Endothelial cell of umbilical vein (primary cell): ENCODE results near the gene HDAC9. TPM values are rescaled to one million over a fixed set of nuclear protein-coding genes. Genes with fewer than 3 reads are reported as not detected.

Experiments used
- BruUV-seq: library from RNA; stranded (reverse); fragments of 400-500 nt; replicated peaks from 2 replicates; lab custom pipeline; 2021; lab: Mats Ljungman, UMichigan
- CTCF ChIA-PET: fragments of 300-600, 350-600 bp; sonication (Branson Sonifier 250); formaldehyde crosslinking; loops from one replicate; lab custom pipeline; 2021; ENCODE audit warnings: antibody characterized with exemption, inconsistent platforms; lab: Charles Lee
- POLR2A ChIA-PET: fragments of 300-600, 350-600 bp; sonication (Branson Sonifier 250); formaldehyde crosslinking; loops from one replicate; lab custom pipeline; 2021; ENCODE audit warnings: antibody characterized with exemption, inconsistent platforms; lab: Charles Lee
- DNase-seq: peaks from one replicate; pipeline ENCODE4 v3.0.0-alpha.2; 2011; ENCODE audit warnings: low read depth, low spot score
- FAIRE-seq: peaks from 2 replicates; lab custom pipeline; 2011; peaks lifted over from hg19 to GRCh38; lab: Jason Lieb, UNC
- H2AFZ ChIP-seq: 2 replicates; pipeline ENCODE4 v1.6.0; 2012; ENCODE audit warnings: low read depth, low read length, control low read depth, inconsistent platforms
- H3K27ac ChIP-seq: 2 replicates; pipeline ENCODE4 v1.5.1; 2011; ENCODE audit warnings: low read depth, mild to moderate bottlenecking, control low read depth, low read length, moderate library complexity; ENCODE audit not compliant: insufficient read depth
- H3K27me3 ChIP-seq, 2 experiments: 2 replicates each; pipeline versions ENCODE4 v1.6.0 to v1.6.1; 2011; ENCODE audit warnings: low read length in 2 of 2, mixed read lengths in 1 of 2; ENCODE audit not compliant: control insufficient read depth in 2 of 2, insufficient read depth in 2 of 2
- H3K36me3 ChIP-seq, 2 experiments: 2 replicates in 1 of 2; 3 replicates in 1 of 2; pipeline ENCODE4 v1.5.1; 2011; ENCODE audit warnings: low read length in 2 of 2, mild to moderate bottlenecking in 1 of 2, moderate library complexity in 1 of 2; ENCODE audit not compliant: control insufficient read depth in 2 of 2, insufficient read depth in 2 of 2; ENCODE audit errors: extremely low read depth in 1 of 2
- H3K4me1 ChIP-seq: 3 replicates; pipeline ENCODE4 v1.5.1; 2011; ENCODE audit warnings: mild to moderate bottlenecking, low read length; ENCODE audit not compliant: control insufficient read depth, insufficient read depth; ENCODE audit errors: extremely low read depth
- H3K4me2 ChIP-seq: 2 replicates; pipeline ENCODE4 v1.6.1; 2011; ENCODE audit warnings: low read length, control low read depth, mixed read lengths; ENCODE audit not compliant: insufficient read depth
- H3K4me3 ChIP-seq, 3 experiments: fragments of 200-600 bp in 1 of 3; sonication (generic), shearing (Covaris generic) in 1 of 3; replicated peaks in 1 of 3; 2 replicates each; pipeline ENCODE4 v1.5.1; 2011 to 2016; ENCODE audit warnings: control low read depth in 3 of 3, low read length in 3 of 3, mild to moderate bottlenecking in 2 of 3, inconsistent platforms in 1 of 3, low read depth in 1 of 3, moderate library complexity in 1 of 3; ENCODE audit not compliant: insufficient read depth in 1 of 3
- H3K79me2 ChIP-seq: 2 replicates; pipeline ENCODE4 v1.6.0; 2012; ENCODE audit warnings: low read length, inconsistent platforms; ENCODE audit not compliant: control insufficient read depth, insufficient read depth
- H3K9ac ChIP-seq: replicated peaks from 2 replicates; pipeline ENCODE3; 2011; ENCODE audit warnings: low read length, control low read depth; ENCODE audit not compliant: insufficient read depth; ENCODE audit errors: extremely low read depth
- H3K9me1 ChIP-seq: replicated peaks from 3 replicates; pipeline ENCODE4 v1.6.0; 2011; ENCODE audit warnings: mild to moderate bottlenecking, low read length; ENCODE audit not compliant: control insufficient read depth, insufficient read depth; ENCODE audit errors: extremely low read depth
- H3K9me3 ChIP-seq: replicated peaks from 2 replicates; pipeline ENCODE4 v1.5.1; 2012; ENCODE audit warnings: low read length, inconsistent platforms; ENCODE audit not compliant: control insufficient read depth, insufficient read depth
- H4K20me1 ChIP-seq: replicated peaks from 2 replicates; pipeline ENCODE3; 2011; ENCODE audit warnings: mild to moderate bottlenecking, low read length; ENCODE audit not compliant: control insufficient read depth, insufficient read depth; ENCODE audit errors: extremely low read depth
- CTCF ChIP-seq, 2 donors: IDR thresholded peaks; 1 replicate in 1 of 2; 2 replicates in 1 of 2; pipeline ENCODE4 v1.5.1; 2011; ENCODE audit warnings: low read length in 2 of 2, mild to moderate bottlenecking in 2 of 2, moderate library complexity in 2 of 2, control low read depth in 1 of 2, inconsistent platforms in 1 of 2, low read depth in 1 of 2; ENCODE audit not compliant: insufficient read depth in 1 of 2; ENCODE audit errors: extremely low read depth in 1 of 2
- EZH2 ChIP-seq: IDR thresholded peaks from 2 replicates; pipeline ENCODE4 v1.6.1; 2012; ENCODE audit warnings: borderline replicate concordance, low read depth, mild to moderate bottlenecking, moderate library complexity, low read length, inconsistent platforms; ENCODE audit not compliant: severe bottlenecking
- FOS ChIP-seq: IDR thresholded peaks from 2 replicates; pipeline ENCODE4 v1.6.1; 2011; ENCODE audit warnings: mild to moderate bottlenecking, low read length, moderate library complexity, borderline replicate concordance; ENCODE audit not compliant: insufficient read depth
- GATA2 ChIP-seq: IDR thresholded peaks from 2 replicates; pipeline ENCODE4 v1.7.0; 2011; ENCODE audit warnings: low read depth, mild to moderate bottlenecking, moderate library complexity, mixed read lengths, low read length; ENCODE audit not compliant: insufficient read length, insufficient read depth
- JUN ChIP-seq: IDR thresholded peaks from 2 replicates; pipeline ENCODE4 v1.6.1; 2011; ENCODE audit warnings: borderline replicate concordance, low read depth; ENCODE audit not compliant: insufficient read length, insufficient read depth
- MAX ChIP-seq: IDR thresholded peaks from 2 replicates; pipeline ENCODE4 v1.6.1; 2011; ENCODE audit not compliant: insufficient read depth, insufficient read length
- MYC ChIP-seq: IDR thresholded peaks from one replicate; pipeline ENCODE4 v1.6.1; 2011; ENCODE audit warnings: mild to moderate bottlenecking, low read depth, low read length
- POLR2A ChIP-seq: IDR thresholded peaks from 2 replicates; pipeline ENCODE4 v1.6.1; 2012; ENCODE audit warnings: low read depth, mild to moderate bottlenecking, control low read depth, low read length
- POLR2AphosphoS5 ChIP-seq: IDR thresholded peaks from 2 replicates; pipeline ENCODE4 v1.6.1; 2012; ENCODE audit warnings: low read depth, mild to moderate bottlenecking, control low read depth, low read length, moderate library complexity; ENCODE audit not compliant: insufficient read depth
- dilution Hi-C: fragments of 300-500 bp; cut with MboI; formaldehyde crosslinking; loops from one replicate; pipeline ENCODE4 v1.15.0; 2019; ENCODE audit warnings: low sequenced_read_pairs; ENCODE audit not compliant: extremely low pct_ligation_motif_present
- intact Hi-C: fragments of 100-400 bp; cut with micrococcal nuclease; formaldehyde crosslinking; loops from one replicate; pipeline ENCODE4 v1.10.0; 2022
- polyA plus RNA-seq, 4 experiments: library from polyadenylated mRNA; depleted of rRNA in 3 of 4; stranded (reverse) in 3 of 4; unstranded in 1 of 4; fragments of >200 nt; gene quantifications; 2 replicates each; pipeline versions ENCODE4 v1.2.1 to v1.2.3, GENCODE V29; 2011 to 2012; ENCODE audit warnings: missing spikeins in 1 of 4
- total RNA-seq: library from RNA; stranded (reverse); gene quantifications from 2 replicates; pipeline ENCODE4 v1.2.3, GENCODE V29; 2021

HDAC9 gene
- total and polyA plus RNA-seq, 2 donors (not counting 3 experiments of a cell fraction or from before 2014, with no cell fraction given): 1.8 to 11.6 TPM

- FAIRE-seq (no peak), DNase-seq (no peak)
- Histone ChIP-seq H3K36me3 (no peaks in the 10 kb centered on the region), H3K9ac (no peak overlapping the region), H2AFZ (no peak overlapping the region), H3K79me2 (no peaks in the 10 kb centered on the region), H4K20me1 (no peaks in the 10 kb centered on the region), H3K4me2 (no peak overlapping the region), H3K4me1 (no peaks in the 10 kb centered on the region), H3K9me1 (no peaks in the 10 kb centered on the region), H3K27ac (no peak overlapping the region), H3K27me3 (no peaks in the 10 kb centered on the region), H3K9me3 (no peaks in the 10 kb centered on the region), H3K4me3 (no peak overlapping the region)
- intact Hi-C loops (no loop called here), dilution Hi-C loops (no loop called here)
- BruUV-seq: no TSS peak
- CTCF ChIA-PET: no interaction called here
- no peak for TF ChIP-seq MAX
- no peak for TF ChIP-seq POLR2AphosphoS5
- POLR2A ChIA-PET: no interaction called here
Observed at GRCh38 chr7:18461785-18462467, 33.6 kb upstream of the HDAC9 start.

DNA sequence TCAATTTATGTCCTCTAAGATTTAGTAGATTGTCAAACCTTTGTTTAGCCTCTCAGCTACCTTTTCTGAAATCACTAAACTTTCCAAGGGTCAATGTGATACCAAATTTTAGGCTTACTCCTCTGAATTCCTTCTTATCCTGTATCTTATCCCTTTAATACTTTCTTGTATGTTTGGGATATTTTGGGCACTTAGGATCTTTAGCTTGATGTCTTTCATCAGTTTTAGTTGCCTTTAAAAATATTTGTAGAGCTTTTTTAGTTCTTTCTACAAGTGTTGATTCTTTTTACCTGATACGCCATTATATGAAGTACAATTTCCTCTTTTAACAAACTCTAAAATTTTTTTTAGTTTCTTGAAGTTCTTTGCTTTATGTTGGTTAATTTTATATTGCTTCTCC lies 30.7 kb upstream of the HDAC9 start:
- FAIRE-seq: no peak
- CTCF ChIA-PET: interaction anchor here (1.2 kb wide), 1 partner anchor 8 kb away, joined by 5 read pairs; no protein-coding TSS in a partner anchor

More for the DNA sequence above, 30.7 kb upstream of the HDAC9 start:
- H4K20me1 ChIP-seq: no peaks in the 10 kb centered on the region
- POLR2A ChIA-PET: no interaction called here
- no peak overlapping the region for H3K27ac ChIP-seq
- no peaks in the 10 kb centered on the region for H3K9me3 ChIP-seq
- no peaks in the 10 kb centered on the region for H3K27me3 ChIP-seq
- no peak overlapping the region for H3K4me3 ChIP-seq
- no peak overlapping the region for H3K9ac ChIP-seq
- TF ChIP-seq GATA2 (no peak), MAX (no peak), CTCF (IDR thresholded peaks at IDR 0.05; ENCODE audit: extremely low read depth in 1 of 2, insufficient read depth in 1 of 2, low read depth in 1 of 2, low read length in 2 of 2) (no peak), POLR2A (no peak), EZH2 (no peak), JUN (no peak), MYC (no peak), POLR2AphosphoS5 (no peak), FOS (no peak)
- no peak for DNase-seq
- no peaks in the 10 kb centered on the region for H3K36me3 ChIP-seq
- dilution Hi-C loops (no loop called here), intact Hi-C loops (no loop called here)
- no peaks in the 10 kb centered on the region for H3K79me2 ChIP-seq
- no peak overlapping the region for H3K4me2 ChIP-seq
- no peak overlapping the region for H2AFZ ChIP-seq
- no peaks in the 10 kb centered on the region for H3K4me1 ChIP-seq
- no peaks in the 10 kb centered on the region for H3K9me1 ChIP-seq
- no TSS peak for BruUV-seq
